ENCODE results near the gene RPP30.
A peak's percentile ranks its signal among the peaks of the same experiment; 100 is the strongest.
"Not testable (repeated sequence)": the region's sequence is repeated elsewhere in the genome, so short reads cannot be mapped to it uniquely, and the experiment has no call there.

The RPP30 gene

DNA sequence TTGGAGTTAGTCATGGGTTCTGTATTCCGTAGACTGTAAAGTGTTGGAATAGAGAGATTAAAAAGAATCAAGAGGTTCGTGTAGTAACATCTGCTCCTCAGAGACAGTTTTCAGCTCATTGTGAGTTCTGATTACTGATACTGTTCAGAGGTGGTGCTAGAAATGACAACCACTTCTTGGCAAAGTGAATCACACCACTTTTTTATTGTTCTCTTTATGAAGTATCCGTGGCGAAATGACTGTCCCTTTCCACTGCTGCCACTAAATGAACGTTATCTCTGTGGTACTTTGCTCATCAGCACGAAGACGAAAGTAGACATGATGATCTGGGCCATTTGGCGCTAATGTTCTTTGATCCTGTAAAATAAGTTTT is 860 bp downstream of the RPP30 start:
- DNase-seq = no peak

DNA sequence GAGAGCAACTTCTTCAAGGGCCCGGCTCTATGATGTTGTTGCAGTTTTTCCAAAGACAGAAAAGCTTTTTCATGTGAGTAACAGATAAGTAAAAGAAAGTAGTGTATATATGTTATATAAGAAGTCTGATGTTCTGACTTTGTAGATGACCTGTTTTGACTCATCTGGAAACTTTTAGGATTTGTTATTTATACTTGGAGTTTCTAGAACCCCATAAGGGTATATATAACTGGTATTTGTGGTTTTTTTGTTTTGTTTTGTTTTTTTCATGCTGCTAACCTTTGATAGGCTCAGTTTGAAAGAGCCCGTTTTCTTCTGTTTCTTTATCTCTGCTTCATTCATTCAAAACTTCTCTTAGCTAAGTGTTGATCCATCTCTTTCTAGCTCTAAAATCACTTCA is 7.3 kb downstream of the RPP30 start:
- DNase-seq = no peak

GRCh38 chr10:90880059-90880719 is 8.4 kb downstream of the RPP30 start:
- DNase-seq = not testable (repeated sequence)

- no peak for DNase-seq
These were observed 12.7 kb downstream of the RPP30 start for GRCh38 chr10:90884431-90884830.

- no peak for DNase-seq
These were observed 13.4 kb downstream of the RPP30 start for GRCh38 chr10:90885176-90885575.

GRCh38 chr10:90887555-90887954 is 15.8 kb downstream of the RPP30 start:
- no peak for DNase-seq

GRCh38 chr10:90888387-90888786 is 16.6 kb downstream of the RPP30 start:
- no peak for DNase-seq

DNA sequence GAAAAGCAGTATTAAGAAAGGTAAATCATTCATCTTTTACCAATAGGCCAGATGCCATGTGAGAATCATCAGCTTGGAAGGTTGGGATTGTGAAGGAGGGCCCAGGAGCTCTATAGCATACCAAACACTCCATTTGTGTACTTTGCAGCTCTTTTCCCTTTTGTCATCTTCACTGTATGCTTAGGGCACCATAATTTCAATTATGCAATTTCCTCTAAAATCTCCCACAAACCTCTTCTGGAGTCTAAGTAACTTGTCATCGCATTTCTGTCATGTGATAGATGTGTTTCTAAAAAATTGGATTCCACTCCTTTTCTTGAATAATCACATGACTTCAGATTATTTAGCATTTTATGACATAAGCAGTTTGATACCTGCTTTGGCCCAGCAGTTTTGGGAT is 17.9 kb downstream of the RPP30 start:
- no peak for DNase-seq

DNA sequence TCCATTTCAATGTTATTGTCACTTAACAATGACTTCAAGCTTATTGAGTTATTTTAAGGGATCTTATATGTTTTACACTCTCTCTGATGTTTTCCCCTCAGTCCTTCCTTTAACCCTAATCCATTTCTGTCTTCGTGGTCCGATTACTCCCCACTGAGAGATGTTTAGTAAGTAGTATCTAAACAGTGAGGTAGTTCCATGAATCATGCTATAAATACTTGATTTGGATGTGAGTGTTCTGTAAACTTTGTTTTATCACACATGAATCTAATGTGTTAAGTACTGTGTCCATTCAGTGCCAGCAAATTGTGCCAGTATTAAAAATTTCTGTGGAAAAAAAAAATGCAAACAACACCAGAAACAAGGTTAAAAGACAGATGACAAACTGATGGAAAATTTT is 18.6 kb downstream of the RPP30 start:
- no peak for DNase-seq

DNA sequence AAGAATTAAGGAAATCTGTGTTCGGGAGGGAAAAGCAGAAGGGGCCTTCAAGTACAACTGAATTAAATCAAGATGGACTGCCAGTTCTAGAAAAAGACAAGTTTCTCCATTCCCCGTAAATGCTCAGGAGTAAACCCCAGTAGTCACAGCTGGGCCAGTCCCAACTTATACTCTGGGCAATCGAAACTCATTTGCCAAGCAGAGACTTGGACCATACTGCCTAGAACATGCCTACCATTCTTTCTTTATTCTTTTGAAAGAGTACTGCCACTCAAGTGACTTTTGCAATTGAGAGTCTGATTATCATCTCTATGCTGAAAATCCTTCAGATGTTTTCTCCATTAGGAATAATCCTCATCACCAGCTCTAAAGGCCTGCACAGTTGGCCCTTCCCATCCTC is 21.4 kb downstream of the RPP30 start:
- DNase-seq = no peak

DNA sequence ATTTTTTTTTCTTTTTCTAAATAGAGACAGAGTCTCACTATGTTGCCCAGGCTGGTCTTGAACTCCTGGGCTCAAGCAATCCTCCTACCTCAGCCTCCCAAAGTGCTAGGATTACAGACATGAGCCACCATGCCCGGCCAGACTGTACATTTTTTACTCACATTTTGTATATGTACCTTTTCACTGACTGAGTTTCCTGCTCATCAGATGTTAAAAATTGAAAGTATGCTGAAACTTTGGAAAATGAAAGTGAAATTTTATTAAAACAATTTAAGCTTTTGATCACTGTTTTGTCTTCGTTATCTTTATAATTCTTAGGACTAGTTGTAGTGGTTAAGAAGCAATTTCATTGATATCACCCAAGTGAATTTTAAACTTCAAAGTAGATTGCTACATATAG is 25.1 kb downstream of the RPP30 start:
- DNase-seq = not testable (repeated sequence)

DNA sequence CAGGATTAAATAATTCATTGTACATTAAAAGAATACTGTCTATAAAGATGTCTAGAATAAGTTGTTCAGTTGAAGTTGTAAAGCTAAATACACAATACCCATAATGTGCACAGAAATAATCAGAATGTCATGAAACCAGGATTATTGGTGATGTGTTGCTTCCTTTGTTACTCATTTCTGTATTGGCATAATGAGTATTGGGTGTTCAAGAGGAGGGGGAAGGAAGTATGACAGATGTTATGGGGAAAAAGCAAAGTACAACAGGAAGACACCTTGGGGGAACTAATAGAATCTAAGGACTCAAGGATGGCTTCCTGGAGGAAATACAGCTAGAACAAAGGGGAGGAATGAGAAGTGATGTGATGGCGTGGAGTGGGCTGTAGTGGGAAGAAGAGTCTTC is 34.2 kb downstream of the RPP30 start:
- no peak for DNase-seq

DNA sequence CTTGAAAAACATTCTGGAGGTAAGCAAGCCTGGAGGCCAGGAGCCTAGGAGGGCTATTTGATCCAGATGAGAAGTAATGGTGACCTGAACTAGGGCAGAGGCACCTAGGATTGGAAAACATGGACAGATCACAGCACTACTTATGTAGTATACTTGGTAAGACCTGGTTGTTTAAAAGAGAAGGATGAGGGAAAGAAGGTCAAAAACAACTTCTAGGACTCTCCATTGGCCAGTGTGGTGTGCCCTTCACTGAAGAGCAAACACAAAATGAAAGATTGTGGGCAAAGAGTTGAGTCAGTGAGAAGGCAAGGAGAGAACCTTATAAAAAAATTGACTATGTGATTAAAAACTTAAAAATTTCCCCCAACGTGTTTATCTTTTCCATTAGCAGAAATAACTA is 34.8 kb downstream of the RPP30 start:
- no peak for DNase-seq

GRCh38 chr10:90911133-90912051 is 39.6 kb downstream of the RPP30 start:
- peak; percentile 85 for DNase-seq

GRCh38 chr10:90912174-90912573 is 40.4 kb downstream of the RPP30 start:
- DNase-seq = no peak

DNA sequence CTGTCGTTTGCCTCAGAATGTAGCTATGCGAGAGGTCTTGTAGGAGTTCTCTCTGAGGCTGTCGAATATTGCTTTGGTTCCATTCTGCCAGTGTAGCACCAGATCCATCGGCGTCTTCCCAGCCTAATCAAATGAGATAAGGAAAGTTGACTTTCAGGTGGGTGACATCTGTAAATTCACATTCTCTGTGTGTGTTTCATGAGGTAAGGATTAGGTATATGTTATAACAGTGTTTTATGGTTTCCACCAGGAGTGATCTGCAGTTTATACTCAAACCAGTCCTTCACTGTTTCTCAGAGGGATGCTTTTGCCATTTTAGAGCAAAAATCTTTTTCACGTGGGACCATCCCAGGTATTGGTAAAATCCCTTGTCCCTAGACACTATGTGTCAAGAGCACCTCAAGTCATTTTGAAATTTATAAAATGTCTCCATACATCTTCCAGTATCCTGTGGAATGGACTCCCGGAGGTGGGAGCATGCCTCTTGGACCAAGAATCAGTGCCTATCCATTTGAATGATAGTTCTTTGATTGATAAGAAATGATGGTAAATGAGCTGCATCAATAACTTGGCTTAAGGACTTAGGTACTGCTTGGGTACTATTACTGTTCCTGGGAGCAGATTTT is 41.2 kb downstream of the RPP30 start:
- no peak for DNase-seq

DNA sequence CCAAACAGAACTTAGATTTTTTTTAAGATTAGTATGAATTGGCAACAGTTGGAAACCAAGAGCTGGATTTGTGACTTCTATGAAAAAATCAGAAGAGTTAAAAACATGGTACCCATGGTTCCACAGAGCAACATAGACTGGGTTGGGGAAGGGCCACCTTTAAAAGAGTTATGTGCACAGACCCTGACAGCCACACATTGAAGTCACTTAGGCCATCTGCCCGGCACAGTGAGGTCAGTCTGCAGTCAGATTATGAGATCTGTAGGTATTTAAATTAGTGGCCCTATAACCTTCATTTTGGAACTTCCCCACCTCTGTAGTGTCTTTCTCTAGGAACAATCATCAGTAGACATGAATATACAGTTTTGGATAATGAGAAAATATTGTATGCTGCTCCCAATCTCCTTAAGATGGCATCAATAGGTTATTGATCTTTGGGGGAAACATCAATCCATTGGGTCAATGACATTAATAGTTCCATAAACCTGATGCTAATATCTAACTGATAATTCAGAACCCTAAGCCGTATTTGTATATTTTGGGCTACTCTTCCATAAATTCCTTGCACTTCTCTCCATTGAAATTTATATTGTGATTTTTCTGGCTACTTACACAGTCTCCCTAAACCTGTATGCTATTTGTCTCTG is 42.1 kb downstream of the RPP30 start:
- no peak for DNase-seq

- DNase-seq = no peak
These were observed 43.4 kb downstream of the RPP30 start for GRCh38 chr10:90914992-90915765.

DNA sequence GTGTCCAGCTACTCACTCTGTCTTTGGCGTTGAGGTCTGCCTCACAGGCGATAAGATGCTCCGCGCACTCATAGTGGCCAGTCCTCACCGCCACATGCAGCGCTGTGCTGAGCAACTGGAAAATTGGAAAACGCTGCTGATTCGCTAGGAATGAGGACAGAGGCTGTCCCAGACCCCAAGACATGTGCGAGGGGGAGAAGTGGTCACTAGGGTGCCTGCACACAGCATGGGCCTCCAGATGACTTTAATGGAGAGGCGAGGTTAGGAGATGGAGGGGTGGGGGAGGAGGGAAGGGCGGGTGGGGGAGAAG is 43.9 kb downstream of the RPP30 start:
- no peak for DNase-seq

GRCh38 chr10:90916392-90917237 is 44.8 kb downstream of the RPP30 start:
- no peak for DNase-seq

DNA sequence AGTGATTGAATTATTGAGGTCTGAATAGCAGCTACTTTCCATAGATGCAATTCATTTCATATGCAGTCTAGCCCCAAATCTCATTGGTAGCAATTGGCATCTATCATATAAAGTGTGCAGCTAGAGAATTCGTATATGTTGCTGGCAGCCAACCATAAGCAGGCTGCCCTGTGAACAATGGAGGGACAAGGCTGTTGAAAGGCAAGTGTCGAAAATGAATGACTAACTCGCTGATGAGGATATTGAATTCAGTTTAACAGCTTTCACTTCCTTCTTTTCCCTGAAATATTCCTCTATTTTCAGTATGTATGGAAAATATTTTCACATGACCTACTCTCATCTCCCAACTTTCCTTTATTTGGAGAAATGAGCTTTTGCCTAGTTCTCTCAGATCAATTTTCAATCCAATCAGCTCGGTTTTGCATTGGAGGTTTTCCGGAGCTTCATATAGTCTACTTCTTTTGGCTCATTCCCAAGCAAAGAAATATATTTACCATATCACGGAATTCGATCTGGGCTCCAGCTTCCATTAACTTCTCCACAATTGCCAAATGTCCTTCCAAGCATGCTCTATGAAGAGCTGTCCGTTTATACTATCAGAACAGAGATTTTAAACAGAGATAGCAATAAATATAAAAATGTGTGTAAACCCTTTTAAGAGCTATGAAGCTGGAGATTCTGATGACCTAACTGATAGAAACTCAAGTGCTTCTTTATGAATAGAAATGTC is 45.6 kb downstream of the RPP30 start:
- no peak for DNase-seq

Measured in midbrain (tissue), 1 donor.